GM23338 (cell line): ENCODE data around the gene SLC25A24.
"Not testable (repeated sequence)": the region's sequence is repeated elsewhere in the genome, so short reads cannot be mapped to it uniquely, and the experiment has no call there.

Experiments
- CREB1 ChIP-seq: fragments of 250-450 bp; sonication (Bioruptor Pico); IDR thresholded peaks from 2 replicates; pipeline ENCODE4 v1.5.0; 2020; ENCODE audit warnings: low read depth, mild to moderate bottlenecking, moderate library complexity
- EZH2 ChIP-seq: fragments of 200-600 bp; sonication (generic); IDR thresholded peaks from one replicate; pipeline ENCODE4 v1.8.0; 2017; ENCODE audit warnings: antibody characterized with exemption, mild to moderate bottlenecking, low read depth; ENCODE audit not compliant: unreplicated experiment
- EZH2phosphoT487 ChIP-seq: fragments of 200-600 bp; sonication (generic); IDR thresholded peaks from one replicate; pipeline ENCODE4 v1.8.1; 2018; ENCODE audit warnings: antibody characterized with exemption; ENCODE audit not compliant: unreplicated experiment
- POLR2AphosphoS5 ChIP-seq: IDR thresholded peaks from 2 replicates; pipeline ENCODE4 v1.6.1; 2016; ENCODE audit warnings: antibody characterized with exemption, low read depth
- ZNF331 ChIP-seq: fragments of 250-450 bp; sonication (Bioruptor Pico); IDR thresholded peaks from 2 replicates; pipeline ENCODE4 v1.5.0; 2020; ENCODE audit warnings: low read depth, mild to moderate bottlenecking, moderate library complexity
- TF ChIP-seq, protein P1 (sequence below), 2 experiments: fragments of 200-600 bp in 1 of 2; sonication (generic) in 1 of 2; conservative IDR thresholded peaks; 2 replicates each; pipeline versions ENCODE4 v1.5.1 to v1.6.1; 2016 to 2017; ENCODE audit warnings: antibody characterized with exemption in 2 of 2, low read depth in 2 of 2, mild to moderate bottlenecking in 2 of 2, moderate library complexity in 1 of 2
- TF ChIP-seq, protein P2 (sequence below): IDR thresholded peaks from one replicate; pipeline ENCODE4 v1.6.1; 2018; ENCODE audit warnings: antibody characterized with exemption; ENCODE audit not compliant: unreplicated experiment
- TF ChIP-seq, protein P3 (sequence below): IDR thresholded peaks from 2 replicates; pipeline ENCODE4 v1.6.1; 2016; ENCODE audit warnings: antibody characterized with exemption

DNA sequence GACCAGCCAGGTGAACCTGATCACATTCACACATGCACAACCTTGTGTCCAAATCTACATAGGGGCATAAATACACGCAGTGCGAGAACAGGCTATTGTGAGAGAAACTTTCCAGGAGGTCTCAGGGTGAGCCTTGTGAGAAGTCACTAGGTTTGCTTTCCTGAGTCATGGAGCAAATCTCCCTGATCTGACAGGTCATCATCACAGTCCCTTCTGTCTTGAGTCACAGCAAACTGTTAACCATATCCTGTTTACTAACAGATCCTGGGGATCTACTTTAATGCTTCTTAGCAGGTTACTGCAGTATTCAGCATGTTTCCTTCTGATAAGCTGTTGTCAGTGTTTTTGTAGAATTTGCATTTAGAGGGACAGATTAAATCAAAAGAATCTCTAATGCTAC, 35.2 kb upstream of the SLC25A24 start:
- TF ChIP-seq, protein P1, sequence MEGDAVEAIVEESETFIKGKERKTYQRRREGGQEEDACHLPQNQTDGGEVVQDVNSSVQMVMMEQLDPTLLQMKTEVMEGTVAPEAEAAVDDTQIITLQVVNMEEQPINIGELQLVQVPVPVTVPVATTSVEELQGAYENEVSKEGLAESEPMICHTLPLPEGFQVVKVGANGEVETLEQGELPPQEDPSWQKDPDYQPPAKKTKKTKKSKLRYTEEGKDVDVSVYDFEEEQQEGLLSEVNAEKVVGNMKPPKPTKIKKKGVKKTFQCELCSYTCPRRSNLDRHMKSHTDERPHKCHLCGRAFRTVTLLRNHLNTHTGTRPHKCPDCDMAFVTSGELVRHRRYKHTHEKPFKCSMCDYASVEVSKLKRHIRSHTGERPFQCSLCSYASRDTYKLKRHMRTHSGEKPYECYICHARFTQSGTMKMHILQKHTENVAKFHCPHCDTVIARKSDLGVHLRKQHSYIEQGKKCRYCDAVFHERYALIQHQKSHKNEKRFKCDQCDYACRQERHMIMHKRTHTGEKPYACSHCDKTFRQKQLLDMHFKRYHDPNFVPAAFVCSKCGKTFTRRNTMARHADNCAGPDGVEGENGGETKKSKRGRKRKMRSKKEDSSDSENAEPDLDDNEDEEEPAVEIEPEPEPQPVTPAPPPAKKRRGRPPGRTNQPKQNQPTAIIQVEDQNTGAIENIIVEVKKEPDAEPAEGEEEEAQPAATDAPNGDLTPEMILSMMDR (conservative IDR thresholded peaks at IDR 0.05; ENCODE audit: low read depth in 2 of 2) = not testable (repeated sequence)
- not testable (repeated sequence) for TF ChIP-seq EZH2phosphoT487; POLR2AphosphoS5; EZH2; CREB1 (CRISPR knock-in tag); ZNF331 (CRISPR knock-in tag)
- TF ChIP-seq, protein P2, sequence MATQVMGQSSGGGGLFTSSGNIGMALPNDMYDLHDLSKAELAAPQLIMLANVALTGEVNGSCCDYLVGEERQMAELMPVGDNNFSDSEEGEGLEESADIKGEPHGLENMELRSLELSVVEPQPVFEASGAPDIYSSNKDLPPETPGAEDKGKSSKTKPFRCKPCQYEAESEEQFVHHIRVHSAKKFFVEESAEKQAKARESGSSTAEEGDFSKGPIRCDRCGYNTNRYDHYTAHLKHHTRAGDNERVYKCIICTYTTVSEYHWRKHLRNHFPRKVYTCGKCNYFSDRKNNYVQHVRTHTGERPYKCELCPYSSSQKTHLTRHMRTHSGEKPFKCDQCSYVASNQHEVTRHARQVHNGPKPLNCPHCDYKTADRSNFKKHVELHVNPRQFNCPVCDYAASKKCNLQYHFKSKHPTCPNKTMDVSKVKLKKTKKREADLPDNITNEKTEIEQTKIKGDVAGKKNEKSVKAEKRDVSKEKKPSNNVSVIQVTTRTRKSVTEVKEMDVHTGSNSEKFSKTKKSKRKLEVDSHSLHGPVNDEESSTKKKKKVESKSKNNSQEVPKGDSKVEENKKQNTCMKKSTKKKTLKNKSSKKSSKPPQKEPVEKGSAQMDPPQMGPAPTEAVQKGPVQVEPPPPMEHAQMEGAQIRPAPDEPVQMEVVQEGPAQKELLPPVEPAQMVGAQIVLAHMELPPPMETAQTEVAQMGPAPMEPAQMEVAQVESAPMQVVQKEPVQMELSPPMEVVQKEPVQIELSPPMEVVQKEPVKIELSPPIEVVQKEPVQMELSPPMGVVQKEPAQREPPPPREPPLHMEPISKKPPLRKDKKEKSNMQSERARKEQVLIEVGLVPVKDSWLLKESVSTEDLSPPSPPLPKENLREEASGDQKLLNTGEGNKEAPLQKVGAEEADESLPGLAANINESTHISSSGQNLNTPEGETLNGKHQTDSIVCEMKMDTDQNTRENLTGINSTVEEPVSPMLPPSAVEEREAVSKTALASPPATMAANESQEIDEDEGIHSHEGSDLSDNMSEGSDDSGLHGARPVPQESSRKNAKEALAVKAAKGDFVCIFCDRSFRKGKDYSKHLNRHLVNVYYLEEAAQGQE = not testable (repeated sequence)
- TF ChIP-seq, protein P3, sequence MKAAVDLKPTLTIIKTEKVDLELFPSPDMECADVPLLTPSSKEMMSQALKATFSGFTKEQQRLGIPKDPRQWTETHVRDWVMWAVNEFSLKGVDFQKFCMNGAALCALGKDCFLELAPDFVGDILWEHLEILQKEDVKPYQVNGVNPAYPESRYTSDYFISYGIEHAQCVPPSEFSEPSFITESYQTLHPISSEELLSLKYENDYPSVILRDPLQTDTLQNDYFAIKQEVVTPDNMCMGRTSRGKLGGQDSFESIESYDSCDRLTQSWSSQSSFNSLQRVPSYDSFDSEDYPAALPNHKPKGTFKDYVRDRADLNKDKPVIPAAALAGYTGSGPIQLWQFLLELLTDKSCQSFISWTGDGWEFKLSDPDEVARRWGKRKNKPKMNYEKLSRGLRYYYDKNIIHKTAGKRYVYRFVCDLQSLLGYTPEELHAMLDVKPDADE = not testable (repeated sequence)
